H9 (cell line): ENCODE measurements around the gene RBX1. TPM values are rescaled to one million over a fixed set of nuclear protein-coding genes. Genes with fewer than 3 reads are reported as not detected.

Source experiments
- DNase-seq: peaks from one replicate; pipeline ENCODE4 v3.0.0-alpha.2; 2017
- H2AFZ ChIP-seq: one replicate; pipeline ENCODE4 v1.6.1; 2013; ENCODE audit warnings: mild to moderate bottlenecking, low read length, control low read depth, moderate library complexity
- H2AK5ac ChIP-seq: 2 replicates; pipeline ENCODE4 v1.6.1; 2013; ENCODE audit warnings: low read length, control low read depth, mixed read lengths; ENCODE audit not compliant: insufficient read length
- H2BK120ac ChIP-seq: one replicate; pipeline ENCODE4 v1.6.1; 2013; ENCODE audit warnings: low read depth, mild to moderate bottlenecking, low read length, control low read depth, inconsistent platforms; ENCODE audit not compliant: poor library complexity, severe bottlenecking
- H2BK12ac ChIP-seq: 2 replicates; pipeline ENCODE4 v1.6.1; 2013; ENCODE audit warnings: low read length, control low read depth, mixed read lengths, low read depth; ENCODE audit not compliant: insufficient read length
- H2BK15ac ChIP-seq: 2 replicates; pipeline ENCODE4 v1.6.1; 2013; ENCODE audit warnings: low read depth, low read length, control low read depth
- H2BK20ac ChIP-seq: one replicate; pipeline ENCODE4 v1.6.1; 2013; ENCODE audit warnings: low read depth, mild to moderate bottlenecking, low read length, control low read depth, inconsistent platforms; ENCODE audit not compliant: poor library complexity, severe bottlenecking
- H2BK5ac ChIP-seq: 2 replicates; pipeline ENCODE4 v1.6.1; 2013; ENCODE audit warnings: low read length, control low read depth, mixed read lengths; ENCODE audit not compliant: insufficient read length
- H3K14ac ChIP-seq: 2 replicates; pipeline ENCODE4 v1.6.1; 2013; ENCODE audit warnings: low read length, control low read depth; ENCODE audit not compliant: insufficient read depth
- H3K18ac ChIP-seq: 2 replicates; pipeline ENCODE4 v1.6.1; 2013; ENCODE audit warnings: low read depth, mild to moderate bottlenecking, mixed read lengths, low read length, control low read depth; ENCODE audit not compliant: insufficient read length
- H3K23ac ChIP-seq: 2 replicates; pipeline ENCODE4 v1.6.1; 2013; ENCODE audit warnings: low read length, control low read depth, mixed read lengths, low read depth; ENCODE audit not compliant: insufficient read length
- H3K23me2 ChIP-seq: 2 replicates; pipeline ENCODE4 v1.6.1; 2013; ENCODE audit warnings: low read depth, mild to moderate bottlenecking, mixed read lengths, low read length, control low read depth; ENCODE audit not compliant: insufficient read length, poor library complexity, severe bottlenecking
- H3K27ac ChIP-seq: 2 replicates; pipeline ENCODE4 v1.5.1; 2013; ENCODE audit warnings: low read length, control low read depth, mixed read lengths, low read depth; ENCODE audit not compliant: insufficient read length
- H3K27me3 ChIP-seq: 2 replicates; pipeline ENCODE4 v1.6.1; 2013; ENCODE audit warnings: low read length, control low read depth, inconsistent platforms; ENCODE audit not compliant: insufficient read depth
- H3K4ac ChIP-seq: 2 replicates; pipeline ENCODE4 v1.6.1; 2013; ENCODE audit warnings: low read depth, mild to moderate bottlenecking, control low read depth, inconsistent platforms, low read length, moderate library complexity
- H3K4me1 ChIP-seq: 2 replicates; pipeline ENCODE4 v1.6.1; 2013; ENCODE audit warnings: low read length, control low read depth, inconsistent platforms; ENCODE audit not compliant: insufficient read depth
- H3K4me2 ChIP-seq: 2 replicates; pipeline ENCODE4 v1.6.1; 2013; ENCODE audit warnings: low read length, control low read depth, mixed read lengths; ENCODE audit not compliant: insufficient read length, insufficient read depth
- H3K56ac ChIP-seq: 2 replicates; pipeline ENCODE4 v1.6.1; 2013; ENCODE audit warnings: low read depth, mild to moderate bottlenecking, mixed read lengths, low read length, control low read depth; ENCODE audit not compliant: insufficient read length
- H3K79me1 ChIP-seq: 2 replicates; pipeline ENCODE4 v1.6.1; 2013; ENCODE audit warnings: low read depth, mild to moderate bottlenecking, moderate library complexity, low read length, control low read depth, inconsistent platforms; ENCODE audit not compliant: insufficient read depth, poor library complexity, severe bottlenecking
- H3K79me2 ChIP-seq: 2 replicates; pipeline ENCODE4 v1.6.1; 2013; ENCODE audit warnings: low read length, control low read depth, inconsistent platforms; ENCODE audit not compliant: insufficient read depth
- H3K9ac ChIP-seq: 2 replicates; pipeline ENCODE4 v1.6.1; 2013; ENCODE audit warnings: low read length, control low read depth, mixed read lengths; ENCODE audit not compliant: insufficient read length; ENCODE audit errors: extremely low read depth
- H3K9me3 ChIP-seq: one replicate; pipeline ENCODE4 v1.6.1; 2013; ENCODE audit warnings: low read depth, low read length, inconsistent platforms; ENCODE audit not compliant: control insufficient read depth
- H3T11ph ChIP-seq: one replicate; pipeline ENCODE4 v1.6.1; 2013; ENCODE audit warnings: mild to moderate bottlenecking, low read length, control low read depth, inconsistent platforms
- H4K20me1 ChIP-seq: one replicate; pipeline ENCODE4 v1.6.1; 2013; ENCODE audit not compliant: control insufficient read depth, insufficient read length, insufficient read depth
- H4K5ac ChIP-seq: 2 replicates; pipeline ENCODE4 v1.6.1; 2013; ENCODE audit warnings: low read depth, mild to moderate bottlenecking, mixed read lengths, low read length, control low read depth; ENCODE audit not compliant: insufficient read length
- H4K8ac ChIP-seq: replicated peaks from 2 replicates; pipeline ENCODE4 v1.6.1; 2013; ENCODE audit warnings: low read length, control low read depth, mixed read lengths, low read depth; ENCODE audit not compliant: insufficient read length
- H4K91ac ChIP-seq: 2 replicates; pipeline ENCODE4 v1.6.1; 2013; ENCODE audit warnings: low read depth, mild to moderate bottlenecking, moderate library complexity, mixed read lengths, low read length, control low read depth; ENCODE audit not compliant: insufficient read length
- H3K27ac Mint-ChIP-seq, 3 experiments: 2 replicates in 2 of 3; 3 replicates in 1 of 3; pipeline ENCODE4 v1.8.0; 2020 to 2021; ENCODE audit warnings: mixed read lengths in 3 of 3, mild to moderate bottlenecking in 1 of 3, moderate library complexity in 1 of 3
- H3K27me3 Mint-ChIP-seq: 2 replicates; pipeline ENCODE4 v1.8.0; 2021; ENCODE audit warnings: low read depth, mild to moderate bottlenecking, moderate library complexity, mixed read lengths
- H3K36me3 Mint-ChIP-seq, 3 experiments: 2 replicates in 2 of 3; 3 replicates in 1 of 3; pipeline ENCODE4 v1.8.0; 2020 to 2021; ENCODE audit warnings: low read depth in 3 of 3, mixed read lengths in 3 of 3; ENCODE audit not compliant: insufficient read depth in 1 of 3
- H3K4me1 Mint-ChIP-seq, 2 experiments: 2 replicates each; pipeline ENCODE4 v1.8.0; 2020; ENCODE audit warnings: mixed read lengths in 2 of 2
- H3K4me3 Mint-ChIP-seq, 2 experiments: 2 replicates in 1 of 2; 3 replicates in 1 of 2; pipeline ENCODE4 v1.8.0; 2020 to 2021; ENCODE audit warnings: mild to moderate bottlenecking in 2 of 2, mixed read lengths in 2 of 2, moderate library complexity in 1 of 2
- H3K9me3 Mint-ChIP-seq, 2 experiments: 2 replicates in 1 of 2; 3 replicates in 1 of 2; pipeline ENCODE4 v1.8.0; 2020; ENCODE audit warnings: mild to moderate bottlenecking in 2 of 2, mixed read lengths in 2 of 2, moderate library complexity in 1 of 2
- CTCF ChIP-seq: fragments of 200-600 bp; sonication (generic); conservative IDR thresholded peaks from 3 replicates; pipeline ENCODE4 v1.8.0; 2021; ENCODE audit warnings: antibody characterized with exemption, mild to moderate bottlenecking
- WGBS: extraction: QIAGEN DNeasy Blood & Tissue Kit; methylation state at CpG from one replicate; pipeline ENCODE4 v1.1.7; 2013; ENCODE audit warnings: missing lambda C conversion rate, low lambda C conversion rate, mixed read lengths; ENCODE audit not compliant: insufficient read length; ENCODE audit errors: extremely low coverage; 5-methylcytosine and 5-hydroxymethylcytosine counted together
- total RNA-seq: library from RNA; stranded (reverse); gene quantifications from 2 replicates; pipeline ENCODE4 v1.2.1, GENCODE V29; 2021

The RBX1 gene
- total RNA-seq, 1 experiment from 2014 or later: 85.6 TPM

GRCh38 chr22:40958299-40958698 is 7.1 kb downstream of the RBX1 start:
- no peak overlapping the region for H3K9ac ChIP-seq
- H3K4me1 Mint-ChIP-seq: peaks cover 4% of the 10 kb centered on the region in 2 experiments; a peak in 2 of 4 replicates
- no peak overlapping the region for H3T11ph ChIP-seq
- H4K91ac ChIP-seq: no peak overlapping the region
- H3K4me1 ChIP-seq: no peaks in the 10 kb centered on the region
- H3K4ac ChIP-seq: no peak overlapping the region
- H2BK5ac ChIP-seq: no peak overlapping the region
- H2AK5ac ChIP-seq: no peak overlapping the region
- no peak overlapping the region for H3K27ac ChIP-seq
- H3K9me3 ChIP-seq: no peaks in the 10 kb centered on the region
- no peak overlapping the region for H3K4me2 ChIP-seq
- H2BK120ac ChIP-seq: no peak overlapping the region
- no peaks in the 10 kb centered on the region for H3K9me3 Mint-ChIP-seq
- H3K4me3 Mint-ChIP-seq: no peak overlapping the region
- no peak for TF ChIP-seq CTCF
- H3K79me1 ChIP-seq: peaks cover 5% of the 10 kb centered on the region
- no peak for DNase-seq
- no peak overlapping the region for H4K8ac ChIP-seq
- no peak overlapping the region for H3K27ac Mint-ChIP-seq
- no peak overlapping the region for H3K18ac ChIP-seq
- H4K20me1 ChIP-seq: no peaks in the 10 kb centered on the region
- no peak overlapping the region for H2AFZ ChIP-seq
- H2BK15ac ChIP-seq: no peak overlapping the region
- no peak overlapping the region for H2BK20ac ChIP-seq
- H2BK12ac ChIP-seq: no peak overlapping the region
- no peaks in the 10 kb centered on the region for H3K23me2 ChIP-seq
- H3K79me2 ChIP-seq: peaks cover 9% of the 10 kb centered on the region; the same call in 1 of the 2 replicates
- H3K56ac ChIP-seq: no peak overlapping the region
- no peaks in the 10 kb centered on the region for H3K27me3 Mint-ChIP-seq
- peaks cover 31 to 84% (median 74%) of the 10 kb centered on the region in 3 experiments for H3K36me3 Mint-ChIP-seq
- no peak overlapping the region for H4K5ac ChIP-seq
- no peaks in the 10 kb centered on the region for H3K27me3 ChIP-seq
- H3K23ac ChIP-seq: no peak overlapping the region
- no CpG with 5 or more reads among the region's 2 CpGs for WGBS
- H3K14ac ChIP-seq: no peak overlapping the region
